Measurements from ENCODE around the gene CPNE5.

- TF ChIP-seq CTCF (IDR thresholded peaks at IDR 0.05) (no peak), POLR2A (IDR thresholded peaks at IDR 0.05) (no peak)
Measured at GRCh38 chr6:36694616-36695015, 144.6 kb downstream of the CPNE5 start.

All from Peyer's patch (tissue), 4 donors.